HG03095 (cell line): Measurements from ENCODE around the gene HPSE2.

Experiments
- ATAC-seq: cut with Tn5 transposase; IDR thresholded peaks from one replicate; pipeline ENCODE4 v1.9.1; 2021; ENCODE audit warnings: moderate library complexity; ENCODE audit not compliant: unreplicated experiment

HPSE2 gene

DNA sequence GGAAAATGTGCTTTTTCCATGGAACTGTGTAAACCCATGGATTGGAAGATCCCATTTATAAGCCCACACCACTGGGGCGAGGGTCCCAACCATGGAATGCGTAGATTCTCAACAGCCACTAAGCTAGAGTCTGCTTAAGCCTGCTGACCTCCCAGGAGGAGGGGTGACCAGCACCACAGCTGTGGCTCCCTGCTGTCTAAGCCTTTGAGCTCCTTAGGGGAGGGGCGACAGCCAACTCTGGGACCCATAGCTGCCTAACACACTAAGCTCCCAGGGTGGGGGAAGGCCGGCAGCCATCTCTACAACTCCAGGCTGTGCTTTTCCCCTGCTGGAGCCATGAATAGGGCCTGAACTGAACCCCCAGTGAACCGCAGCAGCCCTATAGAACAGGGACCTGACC is 539.1 kb downstream of the HPSE2 start:
- ATAC-seq: no peak

DNA sequence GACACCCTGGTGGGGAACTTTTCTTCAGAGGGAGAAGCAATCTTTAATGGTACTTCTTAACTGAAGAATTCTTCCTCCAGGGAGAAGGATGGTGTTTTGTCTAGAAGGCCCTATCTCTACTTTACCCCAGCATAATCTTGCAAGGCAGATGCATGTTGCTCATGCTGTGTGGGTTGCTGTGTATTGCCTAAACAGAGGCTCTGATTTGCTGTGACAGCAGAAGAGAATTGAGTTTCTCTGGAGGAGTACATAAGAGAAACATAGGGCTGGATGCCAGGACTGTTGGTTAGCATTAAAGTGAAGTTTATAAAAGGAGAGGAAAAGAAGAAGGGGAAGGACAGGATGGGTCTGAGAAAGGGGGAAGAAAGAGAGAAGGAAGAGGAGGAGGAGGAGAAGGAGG is 540.8 kb downstream of the HPSE2 start:
- no peak for ATAC-seq

- ATAC-seq: no peak
Measured at GRCh38 chr10:98694014-98694413, 541.6 kb downstream of the HPSE2 start.

DNA sequence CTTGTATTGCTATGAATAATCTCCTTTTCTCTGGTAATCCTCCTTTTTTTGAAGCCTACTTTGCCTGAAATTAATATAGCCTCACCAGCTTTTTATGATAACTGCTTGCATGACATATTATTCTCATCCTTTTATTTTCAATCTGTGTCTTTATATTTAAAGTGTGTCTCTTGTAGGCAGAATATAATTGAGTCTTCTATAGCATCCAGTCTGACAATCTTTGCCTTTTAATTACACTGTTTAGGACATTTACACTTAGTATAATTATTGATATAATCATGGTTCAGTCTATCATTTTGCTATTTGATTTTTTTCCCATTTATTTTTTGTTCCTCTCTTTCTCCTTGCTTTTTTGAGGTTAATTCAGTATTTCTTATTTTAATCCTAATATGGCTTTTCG is 548.0 kb downstream of the HPSE2 start:
- no peak for ATAC-seq

- no peak for ATAC-seq
Measured at GRCh38 chr10:98684019-98684899, 551.4 kb downstream of the HPSE2 start.

- ATAC-seq: no peak
Measured at GRCh38 chr10:98676895-98677294, 558.8 kb downstream of the HPSE2 start.

DNA sequence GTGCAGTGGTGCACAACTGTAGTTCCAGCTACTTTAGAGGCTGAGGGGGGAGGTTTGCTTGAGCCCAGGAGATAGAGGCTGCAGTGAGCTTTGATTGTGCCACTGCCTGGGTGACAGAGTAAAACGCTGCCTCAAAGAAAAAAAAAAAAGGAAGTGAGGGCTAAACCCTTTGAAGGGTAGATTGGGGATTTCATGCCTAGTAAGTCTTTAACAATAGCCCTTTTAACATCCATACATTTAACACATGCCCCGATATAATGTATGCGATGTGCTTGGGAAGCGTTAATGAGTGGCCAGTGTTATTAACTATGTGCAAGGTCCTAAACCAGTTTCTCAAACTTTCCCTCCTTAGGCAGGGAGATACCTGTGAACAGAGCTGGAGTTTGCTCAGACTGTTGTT is 559.8 kb downstream of the HPSE2 start:
- no peak for ATAC-seq

GRCh38 chr10:98673171-98673782 is 562.4 kb downstream of the HPSE2 start:
- ATAC-seq: no peak

GRCh38 chr10:98667081-98667480 is 568.6 kb downstream of the HPSE2 start:
- no peak for ATAC-seq

DNA sequence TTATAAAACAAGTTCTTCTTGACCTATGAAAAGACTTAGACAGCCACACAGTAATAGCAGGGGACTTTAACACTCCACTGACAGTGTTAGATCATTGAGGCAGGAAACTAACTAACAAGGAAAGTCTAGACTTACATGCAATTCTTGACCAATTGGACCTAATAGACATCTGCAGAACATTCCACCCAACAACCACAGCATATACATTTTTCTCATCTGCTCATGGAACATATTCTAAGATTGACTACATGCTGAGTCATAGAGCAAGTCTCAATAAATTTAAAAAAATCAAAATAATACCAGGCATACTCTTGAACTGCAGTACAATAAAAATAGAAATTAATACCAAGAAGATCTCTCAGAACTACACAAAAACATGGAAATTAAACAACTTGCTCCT is 569.4 kb downstream of the HPSE2 start:
- ATAC-seq: no peak

- no peak for ATAC-seq
Measured at GRCh38 chr10:98664329-98665042, 571.2 kb downstream of the HPSE2 start.

- no peak for ATAC-seq
Measured at GRCh38 chr10:98659951-98660350, 575.7 kb downstream of the HPSE2 start.

DNA sequence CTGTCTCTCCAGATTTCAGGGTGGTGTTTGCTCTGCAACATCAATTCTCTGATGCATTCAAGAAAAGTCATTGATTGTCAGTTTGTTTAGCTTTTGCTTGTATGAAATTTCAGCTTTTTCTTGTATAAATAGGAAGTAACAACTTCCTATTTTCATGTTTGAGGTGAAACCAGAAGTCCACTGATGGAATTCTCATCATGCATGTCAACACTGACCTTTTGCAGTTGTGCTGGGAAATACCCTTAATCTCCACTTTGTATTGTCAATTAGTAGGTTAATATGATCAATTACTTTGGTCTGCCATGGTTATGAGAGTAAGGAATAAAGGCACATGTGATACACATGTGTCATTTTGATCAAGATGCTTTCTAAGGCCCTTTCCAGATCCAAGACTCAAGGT is 580.2 kb downstream of the HPSE2 start:
- ATAC-seq: no peak

GRCh38 chr10:98649170-98649569 is 586.5 kb downstream of the HPSE2 start:
- no peak for ATAC-seq

GRCh38 chr10:98646998-98647917 is 588.4 kb downstream of the HPSE2 start:
- no peak for ATAC-seq

DNA sequence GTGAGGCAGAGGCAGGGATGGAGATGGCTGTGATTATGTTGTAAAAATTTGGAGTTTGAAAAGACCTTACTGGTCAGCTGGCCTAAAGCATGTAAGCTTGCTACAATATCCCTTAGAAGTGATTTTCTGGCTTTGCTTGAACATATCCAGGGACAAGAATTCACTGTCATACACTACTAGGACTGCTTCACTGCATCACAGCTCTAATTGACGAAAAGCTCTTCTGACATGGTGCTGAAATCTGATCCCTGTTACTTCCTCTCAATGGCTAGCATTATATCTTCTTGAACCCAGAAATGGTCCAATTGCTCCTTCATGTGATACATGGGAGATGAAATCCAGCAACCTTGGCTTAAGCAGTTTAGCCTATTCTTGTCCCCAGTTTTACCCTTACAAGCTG is 591.2 kb downstream of the HPSE2 start:
- ATAC-seq: no peak

GRCh38 chr10:98642281-98642680 is 593.4 kb downstream of the HPSE2 start:
- ATAC-seq: no peak

DNA sequence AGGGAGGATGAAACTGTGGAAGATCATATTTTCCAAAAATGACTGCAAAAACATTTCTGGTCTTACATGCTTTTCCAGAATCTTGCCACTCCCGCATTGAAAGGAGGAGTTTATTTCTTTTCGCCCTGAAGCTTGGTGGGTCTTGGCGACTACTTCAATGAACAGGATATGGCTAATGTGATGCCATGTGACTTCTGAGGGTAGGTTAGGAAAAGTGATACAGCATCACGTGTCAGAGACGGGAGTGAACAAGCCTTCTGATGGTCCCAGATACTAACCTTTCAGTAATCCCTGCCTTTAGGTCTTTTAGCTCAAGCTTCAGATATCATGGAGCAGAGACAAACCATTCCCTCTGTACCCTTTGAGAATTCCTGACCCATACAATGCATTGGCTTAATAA is 596.7 kb downstream of the HPSE2 start:
- no peak for ATAC-seq

- no peak for ATAC-seq
Measured at GRCh38 chr10:98636921-98637329, 598.7 kb downstream of the HPSE2 start.

- no peak for ATAC-seq
Measured at GRCh38 chr10:98632456-98633150, 603.0 kb downstream of the HPSE2 start.
